Naive B cell (primary cell): ENCODE data around the gene NCAM2. TPM values are rescaled to one million over a fixed set of nuclear protein-coding genes. Genes with fewer than 3 reads are reported as not detected.

Source experiments
- ATAC-seq, 2 donors: fragments of 150-1000 bp; cut with Tn5 transposase; 2 replicates each; pipeline ENCODE4 v1.10.0; 2021; ENCODE audit warnings: low read depth in 2 of 2, mild to moderate bottlenecking in 2 of 2, moderate library complexity in 2 of 2
- DNase-seq: peaks from one replicate; pipeline ENCODE4 v3.0.0; 2022
- H3K27ac Mint-ChIP-seq, 6 donors: one replicate each; pipeline ENCODE4 v1.8.0; 2020 to 2022; ENCODE audit warnings: mild to moderate bottlenecking in 6 of 6, mixed read lengths in 6 of 6, moderate library complexity in 5 of 6, inconsistent platforms in 2 of 6
- H3K27me3 Mint-ChIP-seq, 3 donors: one replicate each; pipeline ENCODE4 v1.8.0; 2021 to 2022; ENCODE audit warnings: mixed read lengths in 3 of 3, mild to moderate bottlenecking in 1 of 3
- H3K36me3 Mint-ChIP-seq, 2 donors: one replicate each; pipeline ENCODE4 v1.8.0; 2020 to 2022; ENCODE audit warnings: mixed read lengths in 2 of 2, inconsistent platforms in 1 of 2, mild to moderate bottlenecking in 1 of 2
- H3K4me1 Mint-ChIP-seq, 3 donors: one replicate each; pipeline ENCODE4 v1.8.0; 2020 to 2022; ENCODE audit warnings: mixed read lengths in 3 of 3, inconsistent platforms in 1 of 3, mild to moderate bottlenecking in 1 of 3, moderate library complexity in 1 of 3
- H3K4me3 Mint-ChIP-seq, 8 donors: one replicate each; pipeline ENCODE4 v1.8.0; 2020 to 2022; ENCODE audit warnings: mild to moderate bottlenecking in 8 of 8, mixed read lengths in 8 of 8, moderate library complexity in 8 of 8, inconsistent platforms in 2 of 8
- H3K9me3 Mint-ChIP-seq, 7 donors: one replicate each; pipeline ENCODE4 v1.8.0; 2020 to 2022; ENCODE audit warnings: mixed read lengths in 7 of 7, mild to moderate bottlenecking in 5 of 7, inconsistent platforms in 2 of 7, moderate library complexity in 1 of 7
- polyA plus RNA-seq, 6 donors: library from polyadenylated mRNA; unstranded; fragments of 300-500 nt; fragmentation: Illumina TruSeq; gene quantifications; one replicate each; pipeline ENCODE4 v1.2.3, GENCODE V29; 2021; ENCODE audit warnings: low read depth in 6 of 6

The NCAM2 gene
- polyA plus RNA-seq = 1 to 10 TPM in 2 of 6 donors, under 1 TPM in 1, not detected in 3; 0.44 to 2.5 (median 2.4) TPM

DNA sequence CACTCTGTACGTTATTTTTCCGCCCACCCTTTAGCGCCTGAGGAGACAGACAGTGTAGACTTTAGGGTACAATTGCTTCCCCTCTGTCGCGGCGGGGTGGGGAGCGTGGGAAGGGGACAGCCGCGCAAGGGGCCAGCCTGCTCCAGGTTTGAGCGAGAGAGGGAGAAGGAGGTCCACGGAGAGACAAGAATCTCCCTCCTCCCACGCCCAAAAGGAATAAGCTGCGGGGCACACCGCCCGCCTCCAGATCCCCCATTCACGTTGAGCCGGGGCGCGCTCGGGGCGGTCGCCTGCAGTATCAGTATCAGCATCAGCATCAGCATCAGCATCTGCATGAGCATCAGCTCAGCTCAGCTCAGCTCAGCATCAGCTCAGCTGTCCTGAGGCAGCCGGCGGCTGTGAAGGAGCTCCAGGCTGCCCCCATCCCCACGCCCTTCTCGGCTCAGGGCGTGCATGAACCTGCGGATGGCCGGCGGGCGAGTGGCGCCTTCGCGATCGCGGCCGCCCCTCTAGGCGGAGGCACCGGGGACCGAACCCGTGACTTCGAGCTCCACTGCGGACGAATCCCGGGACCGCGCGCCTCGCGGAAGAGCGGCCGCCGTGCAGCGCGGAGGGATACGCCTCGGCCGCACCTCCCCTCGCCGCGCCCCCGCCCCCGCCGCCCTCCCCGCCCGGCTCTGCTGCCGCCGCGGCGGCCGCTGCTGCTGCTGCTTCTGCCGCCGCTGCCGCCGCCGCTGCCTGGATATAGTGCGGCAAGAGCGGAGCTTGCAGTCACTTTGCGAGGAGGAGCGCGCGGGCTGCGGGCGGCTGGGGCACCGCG lies at the start of gene NCAM2:
TSS of gene NCAM2 (plus strand) at position 774 of the 820 bp plus-strand sequence.
- peak within 1 kb of the TSS in 4 of 6 donors; percentile 34 to 61 (median 50) for H3K27ac Mint-ChIP-seq
- H3K4me3 Mint-ChIP-seq = peak within 1 kb of the TSS; percentile 71 to 92 (median 87)
- no peaks in the 10 kb centered on the region for H3K9me3 Mint-ChIP-seq
- H3K36me3 Mint-ChIP-seq = no peaks in the 10 kb centered on the region
- H3K27me3 Mint-ChIP-seq = peaks cover 12 to 36% (median 22%) of the 10 kb centered on the region in 3 donors
- H3K4me1 Mint-ChIP-seq = peaks cover 6 to 17% (median 14%) of the 10 kb centered on the region in 3 donors
- DNase-seq = peak; percentile 61
- ATAC-seq = peak; percentile 78 to 79

GRCh38 chr21:20949884-20950283 lies 48.3 kb upstream of the NCAM2 start:
- no peak overlapping the region for H3K4me3 Mint-ChIP-seq
- ATAC-seq (no peak), DNase-seq (no peak)
- H3K27ac Mint-ChIP-seq = no peak overlapping the region
- H3K4me1 Mint-ChIP-seq = no peaks in the 10 kb centered on the region
- H3K9me3 Mint-ChIP-seq = no peaks in the 10 kb centered on the region
- H3K27me3 Mint-ChIP-seq = no peaks in the 10 kb centered on the region
- no peaks in the 10 kb centered on the region for H3K36me3 Mint-ChIP-seq

- Mint-ChIP-seq H3K4me3 (no peak overlapping the region), H3K27ac (no peak overlapping the region), H3K27me3 (no peaks in the 10 kb centered on the region), H3K4me1 (no peaks in the 10 kb centered on the region), H3K36me3 (no peaks in the 10 kb centered on the region), H3K9me3 (no peaks in the 10 kb centered on the region)
- DNase-seq = no peak
- no peak for ATAC-seq
These were observed 32.4 kb upstream of the NCAM2 start for GRCh38 chr21:20965816-20966215.

GRCh38 chr21:20968391-20968790 lies 29.8 kb upstream of the NCAM2 start:
- ATAC-seq (no peak), DNase-seq (no peak)
- Mint-ChIP-seq H3K27me3 (no peaks in the 10 kb centered on the region), H3K4me1 (no peaks in the 10 kb centered on the region), H3K4me3 (no peak overlapping the region), H3K9me3 (no peaks in the 10 kb centered on the region), H3K27ac (no peak overlapping the region), H3K36me3 (no peaks in the 10 kb centered on the region)

- Mint-ChIP-seq H3K4me3 (no peak overlapping the region), H3K4me1 (no peaks in the 10 kb centered on the region), H3K27me3 (no peaks in the 10 kb centered on the region), H3K27ac (no peak overlapping the region), H3K9me3 (no peaks in the 10 kb centered on the region), H3K36me3 (no peaks in the 10 kb centered on the region)
- ATAC-seq = no peak
- no peak for DNase-seq
These were observed 27.5 kb upstream of the NCAM2 start for GRCh38 chr21:20970691-20971090.

DNA sequence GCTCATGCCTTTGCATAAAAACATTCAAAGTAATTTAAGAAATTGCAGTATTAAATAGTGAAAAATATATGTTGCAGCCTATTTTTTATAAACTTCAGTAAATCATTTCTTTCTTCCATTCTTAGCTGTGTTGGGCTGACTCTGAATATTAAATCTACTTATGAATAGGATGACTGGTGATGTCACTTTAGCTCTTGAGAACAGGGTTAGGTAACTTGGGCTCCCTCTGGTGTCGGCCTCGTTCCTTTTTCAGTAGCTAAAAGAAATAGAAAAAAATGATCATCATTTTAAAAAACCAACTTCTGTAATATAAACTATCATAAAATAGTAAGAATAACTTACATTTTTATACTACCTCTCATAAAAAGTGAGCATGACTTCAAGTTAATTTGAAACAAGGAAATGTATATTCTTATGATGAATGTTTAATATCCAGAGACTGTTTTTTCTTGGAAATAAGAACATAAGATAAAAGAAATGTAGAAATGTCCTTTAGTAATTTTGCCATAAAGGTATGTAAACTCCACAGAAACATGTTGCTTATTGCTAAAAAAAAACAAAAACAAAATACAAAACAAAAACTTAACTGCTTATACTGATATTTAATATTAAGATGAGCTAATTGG lies 26.8 kb upstream of the NCAM2 start:
- H3K36me3 Mint-ChIP-seq = no peaks in the 10 kb centered on the region
- no peak overlapping the region for H3K27ac Mint-ChIP-seq
- H3K4me3 Mint-ChIP-seq = no peak overlapping the region
- no peaks in the 10 kb centered on the region for H3K27me3 Mint-ChIP-seq
- H3K9me3 Mint-ChIP-seq = no peaks in the 10 kb centered on the region
- ATAC-seq (no peak), DNase-seq (peak; percentile 5)
- H3K4me1 Mint-ChIP-seq = no peaks in the 10 kb centered on the region

- Mint-ChIP-seq H3K4me3 (no peak overlapping the region), H3K4me1 (peaks cover 6 to 17% (median 14%) of the 10 kb centered on the region in 3 donors), H3K9me3 (no peaks in the 10 kb centered on the region), H3K27ac (no peak overlapping the region), H3K36me3 (no peaks in the 10 kb centered on the region), H3K27me3 (peaks cover 3 to 23% (median 16%) of the 10 kb centered on the region in 3 donors)
- ATAC-seq (no peak), DNase-seq (no peak)
These were observed 3.4 kb upstream of the NCAM2 start for GRCh38 chr21:20994790-20995189.

DNA sequence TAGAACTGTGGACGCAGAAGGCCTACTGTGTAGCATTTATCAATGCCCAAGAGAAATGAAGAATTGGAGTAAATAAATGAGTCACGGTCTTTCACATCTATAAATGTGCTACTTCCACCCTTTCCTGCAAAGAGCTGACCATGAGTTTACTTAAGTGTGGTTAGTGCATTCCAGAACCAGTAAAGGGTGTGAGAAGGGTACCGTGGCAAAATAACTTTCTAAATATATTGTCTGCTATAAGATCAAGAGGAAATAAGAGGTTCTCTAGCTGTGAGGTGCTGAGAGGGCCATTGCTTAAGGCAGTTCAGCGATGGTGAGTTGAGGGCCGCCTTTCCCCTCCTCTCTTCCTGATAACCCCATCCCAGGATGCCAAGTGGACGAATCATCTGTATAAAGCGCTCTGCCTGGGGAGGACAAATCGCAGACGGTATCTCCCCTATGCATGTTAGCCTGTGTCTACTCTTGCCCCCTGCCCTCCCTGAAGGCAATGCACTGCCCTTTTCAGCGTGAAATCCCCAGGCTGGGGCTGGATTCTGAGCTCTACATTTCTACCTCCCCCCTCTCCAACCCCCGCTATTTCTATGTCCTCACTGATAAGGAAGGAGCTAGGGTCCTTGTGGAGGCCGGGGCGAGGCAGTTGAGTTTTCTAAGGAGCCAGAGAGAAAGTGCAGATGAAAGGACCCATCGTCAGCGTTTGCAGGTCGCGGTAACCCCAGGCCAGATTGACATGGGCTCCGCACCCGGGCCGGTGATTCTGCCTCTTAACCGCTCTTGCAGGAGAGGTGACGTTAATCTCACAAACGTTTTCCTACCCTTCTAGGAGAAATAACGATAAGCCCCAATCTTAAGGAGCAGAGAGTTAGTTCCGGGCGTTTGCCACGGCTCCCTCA lies 1.5 kb upstream of the NCAM2 start:
- H3K36me3 Mint-ChIP-seq = no peaks in the 10 kb centered on the region
- H3K4me1 Mint-ChIP-seq = peaks cover 6 to 17% (median 14%) of the 10 kb centered on the region in 3 donors
- H3K27me3 Mint-ChIP-seq = peaks cover 12 to 36% (median 21%) of the 10 kb centered on the region in 3 donors
- H3K27ac Mint-ChIP-seq = peak overlapping the region in 1 of 6 donors; percentile 16
- DNase-seq = no peak
- no peaks in the 10 kb centered on the region for H3K9me3 Mint-ChIP-seq
- ATAC-seq = no peak
- peak overlapping the region; percentile 71 to 87 (median 80) for H3K4me3 Mint-ChIP-seq

DNA sequence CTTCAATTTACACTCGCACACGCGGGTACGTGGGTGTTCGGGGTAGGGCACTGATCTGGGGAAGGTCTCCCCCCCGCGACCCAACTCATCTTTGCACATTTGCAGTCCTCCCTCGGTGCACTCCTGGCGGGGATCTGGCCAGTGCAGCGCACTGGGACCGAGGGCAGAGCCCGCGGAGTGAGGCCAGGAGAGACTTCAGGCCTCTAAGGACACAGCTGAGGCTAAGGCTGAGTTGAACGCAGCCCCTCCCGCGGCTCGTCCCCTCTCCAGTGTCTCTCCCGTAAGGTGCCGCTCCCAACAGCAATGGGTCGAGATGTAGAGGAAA lies 936 bp upstream of the NCAM2 start:
- no peaks in the 10 kb centered on the region for H3K36me3 Mint-ChIP-seq
- H3K27ac Mint-ChIP-seq = peak overlapping the region in 1 of 6 donors; percentile 34
- ATAC-seq (peak; percentile 3 to 6), DNase-seq (peak; percentile 8)
- H3K9me3 Mint-ChIP-seq = no peaks in the 10 kb centered on the region
- H3K4me3 Mint-ChIP-seq = peak overlapping the region; percentile 71 to 87 (median 80)
- H3K27me3 Mint-ChIP-seq = peaks cover 12 to 36% (median 22%) of the 10 kb centered on the region in 3 donors
- peaks cover 6 to 17% (median 14%) of the 10 kb centered on the region in 3 donors for H3K4me1 Mint-ChIP-seq

DNA sequence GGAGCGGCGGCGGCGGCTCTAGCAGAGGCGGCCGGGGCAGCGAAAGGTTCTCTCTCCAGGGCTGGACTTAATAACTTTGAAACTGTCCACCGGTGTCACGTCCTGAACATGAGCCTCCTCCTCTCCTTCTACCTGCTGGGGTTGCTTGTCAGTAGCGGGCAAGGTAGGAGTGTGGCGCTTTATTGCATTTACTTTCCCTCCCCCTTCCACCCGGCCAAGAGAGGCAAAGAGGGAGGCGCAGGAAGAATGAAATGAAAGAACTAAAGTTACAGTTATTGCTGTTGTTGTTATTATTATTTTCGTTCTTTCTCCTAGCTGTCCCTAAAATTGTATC lies 214 bp downstream of the NCAM2 start:
- Mint-ChIP-seq H3K4me3 (peak overlapping the region; percentile 70 to 92 (median 87)), H3K36me3 (no peaks in the 10 kb centered on the region), H3K4me1 (peaks cover 6 to 17% (median 14%) of the 10 kb centered on the region in 3 donors), H3K27me3 (peaks cover 12 to 36% (median 22%) of the 10 kb centered on the region in 3 donors), H3K9me3 (no peaks in the 10 kb centered on the region), H3K27ac (peak overlapping the region in 3 of 6 donors; percentile 18 to 47 (median 47))
- DNase-seq (no peak), ATAC-seq (no peak)

- Mint-ChIP-seq H3K4me3 (peak overlapping the region; percentile 70 to 92 (median 87)), H3K9me3 (no peaks in the 10 kb centered on the region), H3K4me1 (peaks cover 6 to 17% (median 14%) of the 10 kb centered on the region in 3 donors), H3K27ac (peak overlapping the region in 1 of 6 donors; percentile 54), H3K36me3 (no peaks in the 10 kb centered on the region), H3K27me3 (peaks cover 12 to 36% (median 22%) of the 10 kb centered on the region in 3 donors)
- ATAC-seq (no peak), DNase-seq (no peak)
These were observed 677 bp downstream of the NCAM2 start for GRCh38 chr21:20998886-20999285.

- peak; percentile 19 for DNase-seq
- no peaks in the 10 kb centered on the region for H3K9me3 Mint-ChIP-seq
- ATAC-seq = no peak
- H3K4me1 Mint-ChIP-seq = peaks cover 6 to 17% (median 14%) of the 10 kb centered on the region in 3 donors
- H3K27me3 Mint-ChIP-seq = peaks cover 12 to 38% (median 22%) of the 10 kb centered on the region in 3 donors
- no peak overlapping the region for H3K27ac Mint-ChIP-seq
- H3K4me3 Mint-ChIP-seq = peak overlapping the region in 4 of 8 donors; percentile 7 to 70 (median 40)
- no peaks in the 10 kb centered on the region for H3K36me3 Mint-ChIP-seq
These were observed 1.4 kb downstream of the NCAM2 start for GRCh38 chr21:20999659-21000058.

DNA sequence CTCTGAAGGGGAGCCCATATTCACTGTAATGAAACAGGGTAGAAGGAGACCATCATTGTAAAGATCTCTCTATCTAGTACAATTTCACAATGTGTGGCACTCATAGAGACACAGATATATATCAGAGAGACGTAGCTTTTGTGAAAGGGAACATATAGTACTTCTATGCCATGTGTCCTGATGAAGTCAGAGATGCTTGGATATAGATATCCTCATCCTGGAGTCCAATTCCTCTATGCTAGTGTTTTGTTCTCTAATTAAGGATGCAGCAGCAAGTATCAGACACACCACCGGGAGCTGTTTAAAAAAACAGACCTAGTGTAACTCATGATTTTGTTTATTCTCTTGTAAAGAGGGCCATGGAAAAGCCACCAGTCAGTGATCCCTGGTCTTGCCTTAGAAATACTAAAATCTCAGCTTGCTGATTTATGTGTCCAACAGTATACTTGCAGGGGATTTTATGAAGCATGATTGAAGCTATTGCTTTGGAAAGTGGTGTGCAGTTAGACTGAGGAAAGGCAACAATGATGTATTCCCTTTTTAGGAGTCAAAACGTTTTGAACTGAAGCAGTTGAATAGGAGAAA lies 2.5 kb downstream of the NCAM2 start:
- Mint-ChIP-seq H3K27me3 (peaks cover 12 to 42% (median 21%) of the 10 kb centered on the region in 3 donors), H3K4me1 (peaks cover 6 to 17% (median 14%) of the 10 kb centered on the region in 3 donors), H3K36me3 (no peaks in the 10 kb centered on the region), H3K9me3 (no peaks in the 10 kb centered on the region), H3K27ac (no peak overlapping the region), H3K4me3 (no peak overlapping the region)
- ATAC-seq (no peak), DNase-seq (no peak)
